Muscle layer of duodenum (tissue), 2 donors: ENCODE measurements around the gene DCC.
"Not testable (repeated sequence)": the region's sequence is repeated elsewhere in the genome, so short reads cannot be mapped to it uniquely, and the experiment has no call there.

ENCODE experiments used
- H3K27ac ChIP-seq: one replicate; pipeline ENCODE4 v1.7.0; 2013; ENCODE audit warnings: mild to moderate bottlenecking, low read length
- H3K27me3 ChIP-seq: one replicate; pipeline ENCODE4 v1.7.0; 2013; ENCODE audit warnings: low read depth, mild to moderate bottlenecking, control low read depth, low read length
- H3K36me3 ChIP-seq, 2 donors: one replicate each; pipeline ENCODE4 v1.7.0; 2013; ENCODE audit warnings: low read length in 2 of 2, control low read depth in 1 of 2, mild to moderate bottlenecking in 1 of 2; ENCODE audit not compliant: insufficient read depth in 2 of 2, control insufficient read depth in 1 of 2
- H3K4me1 ChIP-seq, 2 donors: one replicate each; pipeline ENCODE4 v1.7.0; 2013; ENCODE audit warnings: low read length in 2 of 2, mild to moderate bottlenecking in 2 of 2, control low read depth in 1 of 2, moderate library complexity in 1 of 2; ENCODE audit not compliant: insufficient read depth in 2 of 2, control insufficient read depth in 1 of 2
- H3K4me3 ChIP-seq, 2 donors: one replicate each; pipeline ENCODE4 v1.7.0; 2013; ENCODE audit warnings: low read length in 2 of 2, low read depth in 1 of 2, mild to moderate bottlenecking in 1 of 2
- H3K9me3 ChIP-seq, 2 donors: one replicate each; pipeline ENCODE4 v1.7.0; 2013; ENCODE audit warnings: low read length in 2 of 2, control low read depth in 1 of 2, mild to moderate bottlenecking in 1 of 2; ENCODE audit not compliant: control insufficient read depth in 1 of 2
- donor health status: healthy.

The DCC gene

DNA sequence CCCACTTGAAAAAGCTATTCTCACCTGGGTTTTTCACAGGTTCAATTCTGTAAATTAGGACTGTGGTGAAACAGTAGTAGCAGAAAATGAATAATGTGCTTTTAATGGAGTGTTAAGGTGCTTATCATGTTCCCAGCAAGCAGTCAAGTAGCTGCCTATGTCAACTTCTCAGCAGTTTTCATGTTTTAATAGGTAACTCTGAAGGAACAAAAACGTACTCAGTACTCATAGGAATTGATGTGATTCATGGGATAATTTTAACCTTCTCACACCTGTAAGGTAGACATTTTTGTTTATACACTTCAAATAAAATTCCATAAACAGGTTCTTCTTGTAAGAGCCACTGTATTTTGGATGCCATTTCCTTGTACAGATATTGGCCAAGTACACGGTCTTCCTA is 1082.9 kb downstream of the DCC start:
- Histone ChIP-seq H3K9me3 (no peaks in the 10 kb centered on the region), H3K27me3 (no peaks in the 10 kb centered on the region), H3K4me3 (no peak overlapping the region), H3K36me3 (no peaks in the 10 kb centered on the region), H3K4me1 (no peaks in the 10 kb centered on the region), H3K27ac (no peak overlapping the region)

DNA sequence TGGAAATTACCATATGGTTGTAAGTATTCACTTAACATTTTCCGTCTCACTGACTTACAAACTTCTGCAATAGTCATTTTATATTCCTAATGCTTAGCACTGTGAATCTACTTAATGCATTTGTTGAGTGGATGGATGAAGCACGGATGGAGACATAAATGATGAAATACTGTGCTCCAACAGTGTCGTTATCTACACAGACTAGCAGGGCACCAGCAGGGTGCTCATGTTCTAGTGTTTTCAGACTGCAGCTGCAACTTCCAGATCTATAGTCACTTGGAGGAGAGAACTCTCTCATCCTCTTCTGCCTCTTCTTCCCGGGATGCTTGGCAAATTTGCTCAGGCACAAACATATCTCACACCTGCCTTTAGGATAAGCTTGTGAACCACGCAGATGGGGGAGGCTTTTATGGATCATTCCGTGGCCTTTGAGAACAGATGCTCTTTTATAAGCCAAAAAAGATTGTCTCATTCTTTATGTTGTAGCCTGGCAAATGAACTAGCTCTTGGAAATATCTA is 1086.7 kb downstream of the DCC start:
- Histone ChIP-seq H3K9me3 (no peaks in the 10 kb centered on the region), H3K27me3 (no peaks in the 10 kb centered on the region)

GRCh38 chr18:53441761-53442414 is 1101.9 kb downstream of the DCC start:
- no peak overlapping the region for H3K27ac ChIP-seq
- no peaks in the 10 kb centered on the region for H3K4me1 ChIP-seq
- no peak overlapping the region for H3K4me3 ChIP-seq
- no peaks in the 10 kb centered on the region for H3K36me3 ChIP-seq
- H3K9me3 ChIP-seq: no peaks in the 10 kb centered on the region
- H3K27me3 ChIP-seq: no peaks in the 10 kb centered on the region

More for the DNA sequence above, 1086.7 kb downstream of the DCC start:
- Histone ChIP-seq H3K4me3 (no peak overlapping the region), H3K4me1 (no peaks in the 10 kb centered on the region), H3K27ac (no peak overlapping the region), H3K36me3 (no peaks in the 10 kb centered on the region)

GRCh38 chr18:53442415-53442783 is 1102.4 kb downstream of the DCC start:
- no peaks in the 10 kb centered on the region for H3K9me3 ChIP-seq
- H3K36me3 ChIP-seq: no peaks in the 10 kb centered on the region
- no peak overlapping the region for H3K4me3 ChIP-seq
- no peaks in the 10 kb centered on the region for H3K27me3 ChIP-seq
- no peak overlapping the region for H3K27ac ChIP-seq
- no peaks in the 10 kb centered on the region for H3K4me1 ChIP-seq

- no peaks in the 10 kb centered on the region for H3K36me3 ChIP-seq
- H3K4me3 ChIP-seq: no peak overlapping the region
- H3K27me3 ChIP-seq: no peaks in the 10 kb centered on the region
Measured at GRCh38 chr18:53443336-53443735, 1103.3 kb downstream of the DCC start.

DNA sequence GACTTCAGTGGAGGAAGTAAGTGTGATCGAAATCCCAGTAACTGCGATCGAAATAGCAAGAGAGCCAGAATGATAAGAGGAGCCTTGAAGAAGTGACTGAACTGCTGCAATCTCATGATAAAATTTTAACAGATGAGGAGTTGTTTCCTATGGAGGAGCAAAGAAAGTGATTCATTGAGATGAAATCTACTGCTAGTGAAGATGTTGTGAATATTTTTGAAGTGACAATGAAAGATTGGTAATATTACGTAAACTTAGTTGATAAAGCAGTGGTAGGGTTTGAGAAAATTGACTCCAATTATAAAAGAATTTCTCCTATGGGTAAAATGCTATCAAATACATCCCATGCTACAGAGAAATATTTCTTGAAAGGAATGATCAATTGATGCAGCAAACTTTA is 1103.8 kb downstream of the DCC start:
- Histone ChIP-seq H3K4me3 (no peak overlapping the region), H3K27ac (no peak overlapping the region), H3K4me1 (no peaks in the 10 kb centered on the region), H3K9me3 (no peaks in the 10 kb centered on the region), H3K27me3 (no peaks in the 10 kb centered on the region), H3K36me3 (no peaks in the 10 kb centered on the region)

More at GRCh38 chr18:53443336-53443735, 1103.3 kb downstream of the DCC start:
- no peak overlapping the region for H3K27ac ChIP-seq
- no peaks in the 10 kb centered on the region for H3K9me3 ChIP-seq
- H3K4me1 ChIP-seq: no peaks in the 10 kb centered on the region

DNA sequence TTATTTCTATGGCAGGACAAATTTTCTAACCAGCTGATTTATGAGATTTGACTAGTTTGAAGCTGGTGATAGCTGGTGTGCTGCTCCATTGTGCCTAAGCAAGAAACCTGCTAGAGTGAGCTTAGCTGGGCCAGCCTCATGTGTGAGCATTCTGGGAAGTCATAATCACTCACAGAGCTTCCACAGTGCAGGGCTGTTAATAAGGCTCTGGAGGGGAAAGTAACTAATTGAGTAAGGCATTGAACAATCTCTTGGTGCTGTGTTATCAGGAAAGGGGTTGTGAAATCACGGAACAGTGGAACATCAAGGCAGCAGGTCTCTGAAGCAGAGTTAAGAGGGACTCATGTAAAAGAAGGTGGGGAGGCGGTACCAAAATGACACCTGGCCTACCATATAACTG is 1111.9 kb downstream of the DCC start:
- Histone ChIP-seq H3K27me3 (no peaks in the 10 kb centered on the region), H3K4me3 (no peak overlapping the region), H3K9me3 (no peaks in the 10 kb centered on the region), H3K4me1 (no peaks in the 10 kb centered on the region), H3K36me3 (no peaks in the 10 kb centered on the region), H3K27ac (no peak overlapping the region)

DNA sequence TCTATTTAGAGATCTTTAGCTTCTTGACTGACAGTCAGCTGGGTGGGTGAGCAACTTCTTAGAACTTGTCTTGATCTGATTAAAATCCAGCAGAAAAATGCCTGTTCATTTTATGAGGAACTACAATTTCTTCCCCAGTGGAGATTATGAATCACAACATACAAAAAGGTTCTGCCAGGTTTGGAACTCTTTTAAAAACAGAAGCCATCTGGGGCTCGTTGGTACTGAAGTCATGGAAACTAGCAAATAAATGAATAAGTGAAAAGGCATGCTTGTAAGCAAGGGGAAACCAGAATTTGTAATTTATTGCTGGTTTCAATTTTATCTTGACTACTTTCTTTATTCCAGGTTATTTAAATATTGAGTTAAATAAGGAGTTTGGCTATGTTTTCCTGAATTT is 1117.1 kb downstream of the DCC start:
- no peaks in the 10 kb centered on the region for H3K27me3 ChIP-seq
- no peak overlapping the region for H3K4me3 ChIP-seq
- H3K9me3 ChIP-seq: no peaks in the 10 kb centered on the region
- no peaks in the 10 kb centered on the region for H3K4me1 ChIP-seq
- no peak overlapping the region for H3K27ac ChIP-seq
- H3K36me3 ChIP-seq: no peaks in the 10 kb centered on the region

DNA sequence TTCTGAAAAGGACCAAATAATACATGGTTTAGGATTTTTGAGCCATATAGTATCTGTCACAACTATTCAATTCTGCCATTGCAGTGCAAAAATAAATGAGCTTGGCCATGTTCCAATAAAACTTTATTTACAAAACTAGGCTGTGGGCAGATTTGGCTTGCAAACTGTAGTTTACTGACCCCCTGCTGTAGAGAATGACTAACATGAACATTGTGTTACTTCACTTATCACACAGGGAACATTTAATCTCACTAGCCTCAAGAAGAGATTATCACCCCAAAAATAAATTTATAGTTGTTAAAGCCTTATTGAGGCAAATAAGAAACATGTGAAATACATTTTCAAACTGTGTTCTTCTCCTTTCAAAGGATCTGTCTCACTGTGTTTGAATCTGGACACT is 1118.3 kb downstream of the DCC start:
- Histone ChIP-seq H3K4me3 (no peak overlapping the region), H3K4me1 (no peaks in the 10 kb centered on the region), H3K27me3 (no peaks in the 10 kb centered on the region), H3K36me3 (no peaks in the 10 kb centered on the region), H3K9me3 (no peaks in the 10 kb centered on the region), H3K27ac (no peak overlapping the region)

- H3K36me3 ChIP-seq: no peaks in the 10 kb centered on the region
- H3K9me3 ChIP-seq: no peaks in the 10 kb centered on the region
- no peaks in the 10 kb centered on the region for H3K27me3 ChIP-seq
- H3K4me1 ChIP-seq: no peaks in the 10 kb centered on the region
- H3K27ac ChIP-seq: no peak overlapping the region
- no peak overlapping the region for H3K4me3 ChIP-seq
Measured at GRCh38 chr18:53458944-53459580, 1119.1 kb downstream of the DCC start.

DNA sequence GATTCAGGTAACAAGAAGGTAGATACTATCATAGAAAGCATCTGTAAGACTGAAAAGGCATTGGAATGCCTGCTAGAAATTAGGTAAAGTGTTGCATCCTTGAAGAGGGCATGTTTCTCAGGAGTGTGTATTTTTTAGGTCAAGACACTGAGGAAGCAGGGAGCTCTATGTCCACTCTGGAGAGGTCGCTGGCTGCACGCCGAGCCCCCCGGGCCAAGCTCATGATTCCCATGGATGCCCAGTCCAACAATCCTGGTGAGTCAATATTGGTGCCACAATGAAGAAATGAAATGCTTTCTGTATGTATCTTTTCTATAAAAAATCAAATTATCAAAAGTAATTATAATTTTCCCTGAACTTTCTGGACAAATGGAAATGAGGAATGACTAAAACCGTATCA is 1127.8 kb downstream of the DCC start:
- H3K27ac ChIP-seq: no peak overlapping the region
- no peaks in the 10 kb centered on the region for H3K4me1 ChIP-seq
- no peaks in the 10 kb centered on the region for H3K36me3 ChIP-seq
- no peaks in the 10 kb centered on the region for H3K9me3 ChIP-seq
- no peak overlapping the region for H3K4me3 ChIP-seq
- no peaks in the 10 kb centered on the region for H3K27me3 ChIP-seq

GRCh38 chr18:53468173-53468572 is 1128.2 kb downstream of the DCC start:
- H3K27ac ChIP-seq, H3K27me3 ChIP-seq, H3K9me3 ChIP-seq, H3K4me3 ChIP-seq, H3K36me3 ChIP-seq, H3K4me1 ChIP-seq: not testable (repeated sequence)
